Measurements from ENCODE around the gene ARMS2.

DNA sequence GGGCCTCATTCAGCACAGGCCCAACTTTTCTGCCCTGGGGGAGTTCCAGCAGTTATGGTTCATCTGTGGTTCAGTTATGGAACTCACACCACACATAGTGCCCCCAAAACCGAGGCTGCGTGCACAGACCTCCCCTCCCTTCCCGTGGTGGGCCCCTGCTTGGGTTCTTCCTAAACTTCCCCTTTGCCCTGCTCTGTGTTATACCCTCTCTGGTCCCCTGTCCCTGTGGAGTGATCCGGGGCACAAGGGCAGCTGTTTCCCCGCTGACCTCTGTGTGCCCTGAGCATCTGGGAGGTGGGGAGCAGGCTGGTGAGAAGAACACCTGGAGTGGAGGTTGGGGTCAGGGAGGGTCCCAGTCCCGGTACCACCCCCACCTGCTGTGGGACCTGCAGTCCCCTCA lies 46.3 kb downstream of the ARMS2 start:
- TF ChIP-seq, protein P1, sequence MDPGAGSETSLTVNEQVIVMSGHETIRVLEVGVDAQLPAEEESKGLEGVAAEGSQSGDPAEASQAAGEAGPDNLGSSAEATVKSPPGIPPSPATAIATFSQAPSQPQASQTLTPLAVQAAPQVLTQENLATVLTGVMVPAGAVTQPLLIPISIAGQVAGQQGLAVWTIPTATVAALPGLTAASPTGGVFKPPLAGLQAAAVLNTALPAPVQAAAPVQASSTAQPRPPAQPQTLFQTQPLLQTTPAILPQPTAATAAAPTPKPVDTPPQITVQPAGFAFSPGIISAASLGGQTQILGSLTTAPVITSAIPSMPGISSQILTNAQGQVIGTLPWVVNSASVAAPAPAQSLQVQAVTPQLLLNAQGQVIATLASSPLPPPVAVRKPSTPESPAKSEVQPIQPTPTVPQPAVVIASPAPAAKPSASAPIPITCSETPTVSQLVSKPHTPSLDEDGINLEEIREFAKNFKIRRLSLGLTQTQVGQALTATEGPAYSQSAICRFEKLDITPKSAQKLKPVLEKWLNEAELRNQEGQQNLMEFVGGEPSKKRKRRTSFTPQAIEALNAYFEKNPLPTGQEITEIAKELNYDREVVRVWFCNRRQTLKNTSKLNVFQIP (CRISPR knock-in tag; IDR thresholded peaks at IDR 0.05; ENCODE audit: borderline replicate concordance, low read depth) = no peak
- TF ChIP-seq ZNF8 (CRISPR knock-in tag; IDR thresholded peaks at IDR 0.05) = no peak
- TF ChIP-seq, protein P2, sequence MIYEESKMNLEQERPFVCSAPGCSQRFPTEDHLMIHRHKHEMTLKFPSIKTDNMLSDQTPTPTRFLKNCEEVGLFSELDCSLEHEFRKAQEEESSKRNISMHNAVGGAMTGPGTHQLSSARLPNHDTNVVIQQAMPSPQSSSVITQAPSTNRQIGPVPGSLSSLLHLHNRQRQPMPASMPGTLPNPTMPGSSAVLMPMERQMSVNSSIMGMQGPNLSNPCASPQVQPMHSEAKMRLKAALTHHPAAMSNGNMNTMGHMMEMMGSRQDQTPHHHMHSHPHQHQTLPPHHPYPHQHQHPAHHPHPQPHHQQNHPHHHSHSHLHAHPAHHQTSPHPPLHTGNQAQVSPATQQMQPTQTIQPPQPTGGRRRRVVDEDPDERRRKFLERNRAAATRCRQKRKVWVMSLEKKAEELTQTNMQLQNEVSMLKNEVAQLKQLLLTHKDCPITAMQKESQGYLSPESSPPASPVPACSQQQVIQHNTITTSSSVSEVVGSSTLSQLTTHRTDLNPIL (CRISPR knock-in tag; IDR thresholded peaks at IDR 0.05; ENCODE audit: low read depth) = no peak
- no peak for TF ChIP-seq ISL1 (CRISPR knock-in tag; IDR thresholded peaks at IDR 0.05)
- no peak for TF ChIP-seq ZFP30 (CRISPR knock-in tag; IDR thresholded peaks at IDR 0.05)
- no peak for TF ChIP-seq PATZ1 (CRISPR knock-in tag; IDR thresholded peaks at IDR 0.05; ENCODE audit: borderline replicate concordance)
- no peak for TF ChIP-seq ESRRG (CRISPR knock-in tag; IDR thresholded peaks at IDR 0.05)
- no peak for TF ChIP-seq ARNTL (CRISPR knock-in tag; IDR thresholded peaks at IDR 0.05; ENCODE audit: borderline replicate concordance, low read depth)
- no peak for TF ChIP-seq TSHZ2 (CRISPR knock-in tag; IDR thresholded peaks at IDR 0.05)
- TF ChIP-seq ZNF70 (CRISPR knock-in tag; IDR thresholded peaks at IDR 0.05) = no peak
- TF ChIP-seq TOX (CRISPR knock-in tag; IDR thresholded peaks at IDR 0.05; ENCODE audit: borderline replicate concordance) = no peak
- TF ChIP-seq, protein P3, sequence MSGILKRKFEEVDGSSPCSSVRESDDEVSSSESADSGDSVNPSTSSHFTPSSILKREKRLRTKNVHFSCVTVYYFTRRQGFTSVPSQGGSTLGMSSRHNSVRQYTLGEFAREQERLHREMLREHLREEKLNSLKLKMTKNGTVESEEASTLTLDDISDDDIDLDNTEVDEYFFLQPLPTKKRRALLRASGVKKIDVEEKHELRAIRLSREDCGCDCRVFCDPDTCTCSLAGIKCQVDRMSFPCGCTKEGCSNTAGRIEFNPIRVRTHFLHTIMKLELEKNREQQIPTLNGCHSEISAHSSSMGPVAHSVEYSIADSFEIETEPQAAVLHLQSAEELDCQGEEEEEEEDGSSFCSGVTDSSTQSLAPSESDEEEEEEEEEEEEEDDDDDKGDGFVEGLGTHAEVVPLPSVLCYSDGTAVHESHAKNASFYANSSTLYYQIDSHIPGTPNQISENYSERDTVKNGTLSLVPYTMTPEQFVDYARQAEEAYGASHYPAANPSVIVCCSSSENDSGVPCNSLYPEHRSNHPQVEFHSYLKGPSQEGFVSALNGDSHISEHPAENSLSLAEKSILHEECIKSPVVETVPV (CRISPR knock-in tag; IDR thresholded peaks at IDR 0.05) = no peak
- no peak for TF ChIP-seq CSDC2 (CRISPR knock-in tag; IDR thresholded peaks at IDR 0.05)
